HPDE6-E6E7 (cell line): Measurements from ENCODE around the gene TAPBP.

ENCODE experiments used
- DNase-seq: peaks from one replicate; pipeline ENCODE4 v3.0.0; 2011; ENCODE audit warnings: missing footprints; ENCODE audit errors: extremely low spot score

TAPBP gene

DNA sequence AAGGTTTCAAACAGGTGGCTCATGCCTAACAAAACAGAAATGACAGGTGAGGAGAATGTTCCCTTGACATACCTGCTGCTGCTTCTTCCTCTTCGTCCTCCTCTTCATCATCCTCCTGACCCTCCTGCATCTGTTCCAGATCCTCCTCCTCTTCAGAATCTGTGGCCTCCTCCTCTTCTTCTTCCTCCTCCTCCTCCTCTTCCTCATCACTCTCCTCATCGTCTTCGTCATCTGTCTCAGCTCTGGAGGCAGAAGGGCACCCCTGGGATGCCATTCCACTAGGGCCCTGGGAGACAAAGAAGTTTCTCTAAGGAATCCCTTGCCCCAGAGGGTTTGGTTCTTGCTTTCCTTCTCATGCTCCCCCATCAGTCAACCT, 6.0 kb upstream of the TAPBP start:
- DNase-seq: no peak

GRCh38 chr6:33318426-33319073, 4.7 kb upstream of the TAPBP start:
- DNase-seq: no peak

DNA sequence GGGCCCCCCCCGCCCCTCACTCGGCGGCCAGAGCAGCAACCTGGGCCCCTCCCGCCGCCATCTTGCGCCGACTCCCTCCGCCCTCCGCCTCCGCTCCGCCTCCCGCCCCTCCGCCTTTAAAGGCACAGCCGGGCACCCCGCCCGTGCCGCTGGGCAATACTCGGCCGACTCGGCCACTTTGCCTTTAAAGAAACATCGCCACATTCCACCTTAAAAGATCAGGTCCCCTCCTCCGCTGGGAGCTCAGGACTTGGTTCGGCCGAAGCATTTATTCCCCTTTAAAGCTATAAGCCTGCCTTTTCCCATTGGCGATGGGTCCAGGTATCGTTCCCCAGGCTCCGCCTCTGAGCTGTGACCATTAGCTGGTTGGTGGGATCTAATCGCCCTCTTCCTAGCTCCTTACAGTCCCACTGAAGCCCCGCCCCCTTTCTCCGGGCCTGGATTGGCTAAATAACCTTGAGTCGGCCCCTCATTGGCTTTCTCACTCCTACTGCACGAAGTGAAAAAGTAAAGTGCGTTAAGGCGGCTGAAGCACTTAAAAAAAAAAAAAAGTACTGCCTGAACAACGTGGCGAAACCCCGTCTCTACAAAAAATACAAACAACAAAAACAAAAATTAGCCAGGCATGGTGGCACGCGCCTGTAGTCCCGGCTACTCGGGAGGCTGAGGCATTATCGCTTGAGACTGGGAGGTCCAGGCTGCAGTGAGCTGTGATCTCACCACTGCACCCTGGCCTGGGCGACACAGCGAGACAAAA, 4.0 kb upstream of the TAPBP start, which contains the start of gene ZBTB22:
Gene ZBTB22, minus strand, starts transcription at position 76 of the 757 bp plus-strand sequence. CDS start 828 bp downstream, outside the sequence.
- peak; percentile 93 for DNase-seq

GRCh38 chr6:33317419-33317668, 3.5 kb upstream of the TAPBP start:
- no peak for DNase-seq

DNA sequence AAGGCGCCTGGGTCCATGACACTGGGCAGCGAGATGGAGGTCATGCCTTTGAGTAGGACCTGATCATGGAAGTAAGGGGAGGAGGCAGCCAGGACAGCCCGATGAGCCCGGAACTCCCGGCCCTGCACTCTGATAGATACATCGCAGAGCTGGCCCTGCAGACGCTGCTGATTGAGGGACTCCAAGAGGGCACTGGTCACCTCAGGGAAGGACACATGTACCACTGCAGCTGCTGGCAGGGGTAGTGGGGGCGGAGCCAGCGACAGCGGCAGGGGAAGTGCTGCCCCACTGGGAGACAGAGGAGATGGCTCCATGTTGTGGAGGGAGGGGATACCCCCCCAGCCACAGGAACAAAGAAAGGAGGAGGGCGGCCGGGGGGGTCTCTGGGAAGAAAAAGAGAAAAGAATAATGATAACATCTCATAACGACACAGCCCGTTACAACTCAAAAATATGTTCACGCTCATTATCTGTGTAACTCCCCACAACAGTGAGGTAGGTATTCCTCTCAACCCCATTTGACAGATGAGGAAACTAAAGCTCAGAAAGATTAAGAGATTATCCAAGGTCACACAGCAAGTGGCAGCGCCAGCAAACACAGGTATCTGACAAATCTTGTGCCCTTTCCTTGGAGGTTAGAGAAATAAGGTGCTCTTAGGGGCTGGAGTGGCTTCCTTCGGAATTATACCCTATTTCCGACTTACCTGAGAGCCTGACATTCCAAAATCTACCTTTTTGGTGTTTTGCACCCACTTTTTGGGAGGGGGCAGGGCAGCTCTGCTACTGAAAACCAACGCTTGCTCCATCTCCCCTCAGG, 2.9 kb upstream of the TAPBP start:
- DNase-seq: no peak

GRCh38 chr6:33315793-33316602, 2.1 kb upstream of the TAPBP start:
- DNase-seq: no peak

GRCh38 chr6:33314943-33315792, 1.3 kb upstream of the TAPBP start:
- DNase-seq: peak; percentile 15

GRCh38 chr6:33314515-33314942, 651 bp upstream of the TAPBP start:
- DNase-seq: peak; percentile 47

DNA sequence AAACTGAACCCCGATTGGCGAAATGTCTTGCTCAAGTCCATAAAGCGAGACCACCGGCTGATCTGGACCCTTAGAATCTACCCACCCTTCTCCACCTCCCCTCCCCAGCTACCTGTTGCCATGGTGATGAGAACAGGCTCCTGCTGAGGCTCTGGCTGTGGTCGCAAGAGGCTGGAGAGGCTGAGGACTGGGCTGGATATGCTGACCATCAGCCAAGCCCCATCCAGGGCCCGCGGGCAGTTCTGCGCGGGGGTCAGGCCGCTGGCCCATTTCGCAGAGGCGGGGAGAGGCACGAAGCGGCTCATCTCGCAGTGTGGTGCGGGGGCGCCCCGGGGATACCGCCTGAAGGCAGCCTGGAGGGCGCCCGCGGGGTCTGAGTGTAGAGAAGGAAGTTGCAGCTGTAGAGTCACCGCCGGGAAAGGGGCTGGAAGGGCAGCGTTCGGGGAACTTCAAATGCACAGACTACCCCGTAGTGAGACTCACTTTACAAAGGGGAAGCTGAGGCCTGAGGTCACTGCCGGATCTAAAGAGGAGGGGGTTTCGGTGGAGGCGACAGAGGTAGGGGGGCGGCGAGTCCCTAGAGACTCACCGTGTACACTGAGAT, 671 bp downstream of the TAPBP start:
- DNase-seq: no peak

DNA sequence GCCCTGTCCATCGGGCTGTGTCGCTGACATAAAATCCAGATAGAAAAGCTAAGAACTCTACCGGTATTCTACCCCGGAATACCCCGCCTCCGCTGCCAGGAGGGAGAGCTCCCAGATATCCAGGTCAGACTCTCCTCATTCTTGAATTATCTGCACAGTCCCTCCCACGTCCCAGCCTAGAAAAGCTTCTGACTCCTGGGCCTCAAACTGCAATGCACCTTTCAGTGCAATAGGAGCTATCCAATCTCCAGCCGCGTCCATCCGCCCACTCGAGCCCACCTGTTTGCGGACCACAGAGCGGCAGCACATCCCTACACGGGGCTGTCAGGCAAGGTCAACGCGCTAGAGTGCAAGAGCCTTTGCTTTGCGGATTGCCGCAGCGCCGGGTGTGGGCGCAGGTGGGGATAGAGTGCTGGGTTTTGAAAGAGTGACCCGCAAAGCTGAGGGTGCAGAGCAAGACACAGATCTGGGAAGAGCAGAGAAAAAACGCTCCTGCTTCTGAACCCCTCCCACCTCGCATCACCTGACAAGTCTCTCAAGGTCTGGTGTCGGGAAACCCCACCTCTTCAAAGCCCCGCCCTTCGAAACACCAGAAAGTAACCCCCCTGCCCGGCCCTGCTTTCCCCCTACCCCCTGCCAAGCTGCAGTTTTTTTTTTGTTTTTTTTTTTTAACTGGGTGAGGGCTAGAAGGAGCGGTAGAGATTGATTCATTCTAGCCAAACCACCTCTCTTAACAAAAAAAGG, 1.3 kb downstream of the TAPBP start:
- DNase-seq: peak; percentile 92

GRCh38 chr6:33306356-33306755, 7.5 kb downstream of the TAPBP start:
- DNase-seq: no peak

DNA sequence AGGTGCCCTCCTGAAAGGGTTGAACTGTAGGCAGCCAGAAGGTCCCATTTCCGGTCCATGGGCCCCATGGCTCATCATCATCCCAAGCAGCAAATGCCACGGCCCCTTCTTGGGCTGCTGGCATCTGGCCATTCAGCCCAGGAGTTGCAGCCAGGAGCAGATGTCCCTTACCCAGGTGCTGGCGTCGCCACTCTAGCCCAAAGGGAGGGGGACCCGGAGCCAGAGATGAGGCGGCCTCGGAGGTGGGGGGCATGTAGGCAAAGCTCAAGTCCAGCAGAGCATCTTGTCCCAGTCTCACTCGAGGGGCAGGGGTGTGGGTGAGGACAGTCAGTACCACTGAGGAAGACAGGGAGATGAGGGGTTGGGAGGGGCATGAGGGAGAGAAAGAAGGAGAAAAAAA, 8.8 kb downstream of the TAPBP start:
- DNase-seq: no peak

DNA sequence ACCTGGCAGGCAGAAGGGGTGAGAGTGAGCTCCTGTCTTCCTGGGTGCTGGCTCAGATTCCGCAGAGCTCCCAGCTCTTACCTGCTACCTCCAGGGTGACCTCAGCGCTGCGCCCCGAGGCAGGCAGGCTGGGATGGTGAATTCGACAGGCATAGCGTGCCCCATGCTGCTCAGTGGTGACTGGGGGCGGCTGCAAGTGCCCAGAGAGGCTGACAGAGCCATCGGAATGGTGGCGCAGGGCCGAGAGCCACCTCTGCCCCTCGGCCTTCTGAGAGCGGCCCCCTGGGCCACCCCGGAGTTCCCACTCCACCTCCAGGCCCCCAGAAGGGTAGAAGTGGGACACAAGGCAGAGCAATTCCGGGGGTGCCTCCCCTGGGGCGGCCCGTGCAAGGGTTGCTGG, 9.7 kb downstream of the TAPBP start:
- no peak for DNase-seq

DNA sequence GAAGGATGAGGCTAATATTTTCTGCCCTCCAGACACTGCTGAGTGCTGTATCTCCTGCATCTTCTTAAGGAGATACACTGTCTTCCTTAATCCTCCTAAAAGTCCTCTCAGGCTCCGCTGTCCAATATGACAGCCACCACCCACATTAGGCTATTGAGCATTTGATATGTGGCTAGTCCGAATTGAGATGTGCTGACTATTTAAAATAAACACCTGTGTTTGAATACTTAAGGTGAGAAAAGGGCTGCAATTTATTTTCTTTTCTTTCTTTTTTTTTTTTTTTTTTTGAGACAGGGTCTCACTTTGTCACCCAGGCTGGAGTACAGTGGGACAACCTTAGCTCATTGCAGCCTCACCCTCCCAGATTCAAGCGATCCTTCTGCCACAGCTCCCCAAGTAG, 12.0 kb downstream of the TAPBP start:
- DNase-seq: no peak

- DNase-seq: peak; percentile 73
These were observed 14.5 kb downstream of the TAPBP start for GRCh38 chr6:33299237-33299944.

DNA sequence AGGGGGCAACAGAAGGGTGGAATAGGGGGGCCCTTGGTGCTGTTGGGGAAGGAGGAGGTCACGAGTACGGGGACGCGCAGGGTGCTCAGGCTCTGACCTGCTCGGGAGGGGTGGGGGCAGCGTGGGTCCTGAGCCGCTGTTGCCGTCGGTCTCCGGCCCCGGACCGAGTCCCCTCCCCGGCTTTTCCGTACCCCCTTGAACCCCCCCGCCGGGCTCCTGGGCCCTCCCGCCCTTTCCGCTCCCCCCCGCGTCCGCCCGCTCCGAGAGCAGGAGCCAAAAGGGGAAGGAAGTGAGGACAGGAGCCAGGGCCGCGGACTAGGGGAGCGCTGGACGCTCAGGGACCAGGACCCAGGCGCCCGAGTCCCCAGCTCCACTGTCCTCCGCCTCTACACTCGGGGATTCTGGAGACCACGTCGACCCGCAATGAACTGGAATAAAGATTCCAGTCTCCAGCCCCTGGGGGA, 15.1 kb downstream of the TAPBP start, which contains the start of gene RGL2:
Gene RGL2, minus strand, starts transcription at position 170 of the 464 bp plus-strand sequence. CDS start 332 bp downstream, outside the sequence.
- DNase-seq: peak; percentile 22

GRCh38 chr6:33297956-33298772, 15.7 kb downstream of the TAPBP start:
- DNase-seq: peak; percentile 86

DNA sequence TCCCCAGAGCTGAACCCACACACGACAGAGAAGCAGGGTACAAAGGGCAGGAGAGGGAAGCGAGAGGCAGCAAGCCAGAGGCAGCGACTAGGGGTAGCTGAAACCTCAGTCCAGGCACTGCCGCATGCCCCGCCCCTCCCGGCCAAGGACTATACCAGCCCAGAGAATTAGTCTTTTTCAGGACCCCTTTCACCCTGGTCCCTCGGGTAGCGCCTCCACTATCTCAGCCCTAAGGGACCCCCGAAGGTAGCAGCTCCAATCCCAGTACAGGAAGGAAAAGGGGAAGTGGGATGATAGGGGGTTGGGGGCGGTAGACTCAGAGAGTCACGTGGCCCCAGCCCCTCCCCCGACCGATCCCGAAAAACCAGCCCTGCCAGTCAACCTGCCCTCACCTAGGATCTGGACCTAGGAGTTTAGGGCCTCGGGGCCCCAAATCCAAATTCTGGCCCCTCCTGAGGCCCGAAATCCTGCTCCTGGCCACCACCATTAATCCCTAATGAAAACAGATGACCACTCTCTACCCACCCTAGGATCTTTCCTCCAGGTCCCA, 16.4 kb downstream of the TAPBP start:
- peak; percentile 72 for DNase-seq
